ENCODE measurements around the gene TSC22D2.

DNA sequence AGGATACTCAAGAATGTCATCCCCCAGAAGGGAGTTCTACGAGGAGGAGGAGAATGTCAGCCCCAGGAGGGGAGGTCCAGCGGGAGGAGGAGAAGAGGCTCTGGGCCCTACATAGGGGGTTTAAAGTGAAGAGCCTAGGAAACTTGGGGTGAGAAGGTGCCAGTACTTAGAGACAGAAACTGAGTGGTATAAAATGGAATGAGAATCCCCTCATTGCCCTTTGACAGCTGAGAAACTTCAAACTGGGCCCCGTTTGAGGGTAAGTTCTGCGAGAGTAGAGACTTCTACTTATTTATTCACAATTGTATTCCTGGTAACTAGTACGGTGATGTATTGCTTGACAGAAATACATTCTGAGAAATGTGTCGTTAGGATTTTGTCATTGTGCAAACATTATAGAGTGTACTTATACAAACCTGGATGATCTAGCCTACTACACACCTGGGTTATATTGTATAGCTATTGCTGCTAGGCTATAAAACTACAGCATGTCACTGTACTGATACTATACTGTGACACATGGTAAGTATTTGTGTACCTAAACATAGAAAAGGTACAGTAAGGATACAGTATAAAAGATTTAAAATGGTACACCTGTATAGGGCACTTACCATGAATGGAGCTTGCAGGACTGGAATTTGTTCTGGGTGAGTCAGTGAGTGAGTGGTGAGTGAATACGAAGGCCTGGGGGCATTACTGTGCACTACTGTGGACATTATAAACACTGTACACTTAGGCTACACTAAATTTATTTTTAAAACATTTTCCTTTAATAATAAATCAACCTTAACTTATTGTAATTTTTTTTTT lies 62.0 kb downstream of the TSC22D2 start:
- TF ChIP-seq, protein P1, sequence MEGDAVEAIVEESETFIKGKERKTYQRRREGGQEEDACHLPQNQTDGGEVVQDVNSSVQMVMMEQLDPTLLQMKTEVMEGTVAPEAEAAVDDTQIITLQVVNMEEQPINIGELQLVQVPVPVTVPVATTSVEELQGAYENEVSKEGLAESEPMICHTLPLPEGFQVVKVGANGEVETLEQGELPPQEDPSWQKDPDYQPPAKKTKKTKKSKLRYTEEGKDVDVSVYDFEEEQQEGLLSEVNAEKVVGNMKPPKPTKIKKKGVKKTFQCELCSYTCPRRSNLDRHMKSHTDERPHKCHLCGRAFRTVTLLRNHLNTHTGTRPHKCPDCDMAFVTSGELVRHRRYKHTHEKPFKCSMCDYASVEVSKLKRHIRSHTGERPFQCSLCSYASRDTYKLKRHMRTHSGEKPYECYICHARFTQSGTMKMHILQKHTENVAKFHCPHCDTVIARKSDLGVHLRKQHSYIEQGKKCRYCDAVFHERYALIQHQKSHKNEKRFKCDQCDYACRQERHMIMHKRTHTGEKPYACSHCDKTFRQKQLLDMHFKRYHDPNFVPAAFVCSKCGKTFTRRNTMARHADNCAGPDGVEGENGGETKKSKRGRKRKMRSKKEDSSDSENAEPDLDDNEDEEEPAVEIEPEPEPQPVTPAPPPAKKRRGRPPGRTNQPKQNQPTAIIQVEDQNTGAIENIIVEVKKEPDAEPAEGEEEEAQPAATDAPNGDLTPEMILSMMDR (IDR thresholded peaks at IDR 0.05; ENCODE audit: poor library complexity): no peak
- TF ChIP-seq EZH2 (IDR thresholded peaks at IDR 0.05; ENCODE audit: borderline replicate concordance): no peak
